Measurements from ENCODE around the gene C12orf42.
A peak's percentile ranks its signal among the peaks of the same experiment; 100 is the strongest.

C12orf42 gene

DNA sequence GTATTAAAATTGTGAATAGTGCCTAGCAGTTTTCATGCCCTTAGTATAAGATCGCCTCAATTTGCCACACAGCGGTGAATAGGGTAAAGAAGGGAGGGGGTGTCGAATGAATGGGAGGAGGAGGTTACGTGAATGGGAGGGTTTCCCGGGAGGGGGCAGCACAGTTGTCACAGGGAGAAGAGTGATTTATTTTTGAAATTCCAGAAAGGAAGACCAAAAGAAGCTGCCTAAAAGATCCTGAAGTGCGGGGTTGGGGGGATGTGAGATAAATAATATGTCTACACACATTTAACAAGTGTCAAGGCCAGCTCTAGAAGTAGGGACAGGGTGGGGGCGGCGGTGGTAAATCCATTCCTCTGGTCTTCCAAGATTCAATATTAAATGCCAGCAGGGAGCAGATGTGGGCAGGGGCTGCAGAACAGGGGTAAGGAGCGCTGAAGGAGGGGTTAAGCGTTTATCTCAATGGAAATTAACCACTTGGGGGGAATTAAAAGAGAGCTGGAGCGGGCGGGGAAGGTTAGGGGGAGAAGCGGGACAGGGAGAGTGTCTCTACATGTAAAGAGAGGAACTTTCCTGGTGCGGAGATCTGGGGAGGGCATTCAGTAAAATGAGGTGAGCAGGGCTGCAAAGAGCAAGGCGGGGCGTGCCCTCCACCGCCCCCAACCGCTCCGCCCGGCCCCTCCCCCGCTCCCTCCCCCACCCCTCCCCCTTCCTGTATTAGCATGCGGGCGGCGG is 867 bp downstream of the C12orf42 start:
- Histone ChIP-seq H3K9me3 (no peaks in the 10 kb centered on the region), H3K27me3 (peaks cover 0 to 42% of the 10 kb centered on the region in 2 donors), H3K4me1 (peaks cover 0 to 15% (median 11%) of the 10 kb centered on the region in 4 donors), H3K36me3 (no peaks in the 10 kb centered on the region), H3K4me3 (peak overlapping the region; percentile 20 to 45), H3K27ac (no peak overlapping the region)
- intact Hi-C loops (cut with DNase I; ENCODE audit: low total_unique reads), result no loop called here
- DNase-seq, result no peak
- no peak for TF ChIP-seq CTCF (IDR thresholded peaks at IDR 0.05)

DNA sequence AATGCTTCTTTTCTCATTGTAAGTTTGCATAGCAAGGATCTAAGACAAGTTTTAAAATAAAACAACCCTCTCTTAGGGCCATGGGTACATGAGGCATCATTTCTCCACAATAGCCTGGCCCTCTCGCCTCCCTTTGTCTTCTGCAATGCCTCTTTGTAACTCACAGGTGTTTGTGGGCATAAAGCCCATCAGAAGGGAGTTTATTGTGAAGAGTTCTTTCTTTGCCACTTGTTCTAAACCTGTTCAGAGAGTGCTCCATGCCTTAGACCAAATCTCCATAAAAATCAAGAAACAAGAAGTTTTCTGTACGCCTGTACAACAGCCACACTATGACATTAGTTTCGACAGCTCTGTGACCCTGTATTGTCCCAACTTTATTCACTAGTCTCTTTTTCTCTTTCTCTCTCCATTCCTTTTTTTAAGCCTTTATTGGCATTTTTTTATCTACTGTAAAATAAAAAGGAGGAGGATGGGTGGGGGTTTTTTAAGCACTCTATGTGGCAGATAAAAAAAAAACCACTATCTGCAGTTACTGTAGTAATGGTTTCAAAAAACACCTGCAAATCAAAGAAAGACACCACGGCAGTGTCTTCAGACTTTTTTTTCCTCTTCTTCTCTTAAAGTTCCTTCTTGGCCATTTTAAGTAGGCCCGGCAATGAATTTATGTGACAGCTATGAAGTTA is 1.6 kb downstream of the C12orf42 start:
- Histone ChIP-seq H3K27me3 (peaks cover 0 to 45% of the 10 kb centered on the region in 2 donors), H3K4me1 (peaks cover 0 to 15% (median 11%) of the 10 kb centered on the region in 4 donors), H3K9me3 (no peaks in the 10 kb centered on the region), H3K4me3 (no peak overlapping the region), H3K36me3 (no peaks in the 10 kb centered on the region), H3K27ac (no peak overlapping the region)
- no peak for TF ChIP-seq CTCF (IDR thresholded peaks at IDR 0.05)
- intact Hi-C loops (cut with DNase I; ENCODE audit: low total_unique reads), result no loop called here
- no peak for DNase-seq

- Histone ChIP-seq H3K4me3 (no peak overlapping the region), H3K27me3 (peaks cover 0 to 45% of the 10 kb centered on the region in 2 donors), H3K36me3 (no peaks in the 10 kb centered on the region), H3K4me1 (peaks cover 0 to 15% (median 11%) of the 10 kb centered on the region in 4 donors), H3K27ac (no peak overlapping the region), H3K9me3 (no peaks in the 10 kb centered on the region)
- no peak for TF ChIP-seq CTCF (IDR thresholded peaks at IDR 0.05)
- intact Hi-C loops (cut with DNase I; ENCODE audit: low total_unique reads), result no loop called here
- no peak for DNase-seq
These were observed 2.6 kb downstream of the C12orf42 start for GRCh38 chr12:103493199-103493598.

DNA sequence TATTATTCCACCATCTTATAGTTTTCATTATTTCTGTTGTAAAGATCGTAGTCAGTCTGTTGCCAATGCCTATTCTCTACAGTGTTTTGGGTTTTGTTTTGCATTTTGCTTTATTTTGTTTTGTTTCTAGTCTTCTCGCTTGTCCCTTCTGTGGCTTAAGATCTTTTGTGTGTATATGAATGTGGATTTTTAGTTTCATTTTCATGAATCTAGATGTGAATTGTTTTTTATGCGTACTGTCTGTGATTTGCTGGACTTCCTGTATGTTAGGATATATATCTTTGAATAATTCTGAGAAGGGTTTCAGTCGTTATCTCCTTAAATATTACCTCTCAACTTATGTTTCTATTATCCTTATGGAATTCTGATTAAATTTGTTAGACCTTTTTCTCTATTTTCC is 13.4 kb downstream of the C12orf42 start:
- H3K9me3 ChIP-seq, result peaks cover 0 to 14% (median 4%) of the 10 kb centered on the region in 3 donors
- no peaks in the 10 kb centered on the region for H3K36me3 ChIP-seq
- H3K27ac ChIP-seq, result no peak overlapping the region
- no peaks in the 10 kb centered on the region for H3K4me1 ChIP-seq
- H3K4me3 ChIP-seq, result no peak overlapping the region
- no peak for DNase-seq
- intact Hi-C loops (cut with DNase I; ENCODE audit: low total_unique reads), result no loop called here
- no peaks in the 10 kb centered on the region for H3K27me3 ChIP-seq
- no peak for TF ChIP-seq CTCF (IDR thresholded peaks at IDR 0.05)

DNA sequence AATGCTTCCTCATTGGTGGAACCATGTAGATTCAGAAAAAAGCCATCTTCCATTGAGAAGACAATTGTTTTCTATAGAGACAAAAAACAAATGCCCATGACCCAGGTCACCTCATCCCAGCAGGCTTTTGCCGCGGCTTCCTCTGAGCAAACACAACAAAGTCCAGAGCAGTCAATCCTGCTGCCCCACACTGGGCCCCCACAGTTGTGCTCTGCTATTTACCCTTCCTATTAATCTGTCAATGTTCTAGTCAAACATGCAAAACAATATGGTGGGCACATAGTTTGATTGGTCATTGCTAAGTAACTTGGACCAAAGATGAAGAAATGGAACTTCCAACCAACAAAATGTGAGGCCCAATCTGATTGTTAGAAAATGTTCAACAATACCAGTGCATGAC is 20.7 kb downstream of the C12orf42 start:
- no peak overlapping the region for H3K4me3 ChIP-seq
- DNase-seq, result no peak
- peaks cover 0 to 14% (median 0%) of the 10 kb centered on the region in 3 donors for H3K9me3 ChIP-seq
- H3K36me3 ChIP-seq, result no peaks in the 10 kb centered on the region
- no peaks in the 10 kb centered on the region for H3K4me1 ChIP-seq
- no peak overlapping the region for H3K27ac ChIP-seq
- no peak for TF ChIP-seq CTCF (IDR thresholded peaks at IDR 0.05)
- H3K27me3 ChIP-seq, result no peaks in the 10 kb centered on the region
- intact Hi-C loops (cut with DNase I; ENCODE audit: low total_unique reads), result no loop called here

Data from tibial artery (tissue), 4 donors.